Neural cell (in vitro differentiated cells): ENCODE data around the gene SYCN. TPM values are rescaled to one million over a fixed set of nuclear protein-coding genes. Genes with fewer than 3 reads are reported as not detected.

Experiments used
- H2AFZ ChIP-seq: fragments of 200-600, 300-800 bp; sonication (generic), shearing (Covaris generic); 2 replicates; pipeline ENCODE4 v1.6.0; 2014; ENCODE audit warnings: low read depth, mild to moderate bottlenecking, antibody characterized with exemption, low read length, moderate library complexity
- H3F3A ChIP-seq: fragments of 200-600 bp; shearing (Covaris generic); 2 replicates; pipeline ENCODE4 v1.6.1; 2016; ENCODE audit warnings: mild to moderate bottlenecking, moderate library complexity, mixed read lengths, antibody characterized with exemption, low read length; ENCODE audit not compliant: insufficient read depth, poor library complexity, severe bottlenecking
- H3K27ac ChIP-seq: fragments of 200-600, 300-800 bp; sonication (generic), shearing (Covaris generic); 2 replicates; pipeline ENCODE4 v1.5.1; 2014; ENCODE audit warnings: mild to moderate bottlenecking, low read length, moderate library complexity
- H3K27me3 ChIP-seq: fragments of 300-800, 200-600 bp; sonication (generic), shearing (Covaris generic); 2 replicates; pipeline ENCODE4 v1.6.0; 2014; ENCODE audit warnings: mild to moderate bottlenecking, low read depth, low read length, moderate library complexity; ENCODE audit not compliant: insufficient read depth
- H3K36me3 ChIP-seq: fragments of 300-800, 200-600 bp; sonication (generic), shearing (Covaris generic); 2 replicates; pipeline ENCODE4 v1.5.1; 2014; ENCODE audit warnings: mild to moderate bottlenecking, antibody characterized with exemption, low read length, moderate library complexity; ENCODE audit not compliant: insufficient read depth
- H3K4me2 ChIP-seq: fragments of 300-800, 200-600 bp; sonication (generic), shearing (Covaris generic); 2 replicates; pipeline ENCODE4 v1.6.0; 2014; ENCODE audit warnings: mild to moderate bottlenecking, low read length
- H3K4me3 ChIP-seq: fragments of 300-800, 200-600 bp; sonication (generic), shearing (Covaris generic); 2 replicates; pipeline ENCODE4 v1.5.1; 2014; ENCODE audit warnings: mild to moderate bottlenecking, low read length, moderate library complexity
- H3K79me2 ChIP-seq: fragments of 200-600 bp; shearing (Covaris generic); replicated peaks from 2 replicates; pipeline ENCODE4 v1.6.0; 2014; ENCODE audit warnings: mild to moderate bottlenecking, low read length, moderate library complexity; ENCODE audit not compliant: insufficient read depth
- H3K9ac ChIP-seq: fragments of 300-800, 200-600 bp; sonication (generic), shearing (Covaris generic); 2 replicates; pipeline ENCODE4 v1.6.1; 2016; ENCODE audit warnings: mild to moderate bottlenecking, low read length, mixed read lengths
- H3K9me2 ChIP-seq: fragments of 200-600 bp; shearing (Covaris generic); 2 replicates; pipeline ENCODE4 v1.6.1; 2016; ENCODE audit warnings: mild to moderate bottlenecking, low read length, mixed read lengths; ENCODE audit not compliant: insufficient read depth
- H3K9me3 ChIP-seq: fragments of 200-600, 300-800 bp; sonication (generic), shearing (Covaris generic); 2 replicates; pipeline ENCODE4 v1.6.1; 2016; ENCODE audit warnings: mild to moderate bottlenecking, mixed run types, low read length, moderate library complexity, mixed read lengths
- H4K20me1 ChIP-seq: fragments of 200-600 bp; shearing (Covaris generic); 2 replicates; pipeline ENCODE4 v1.6.1; 2016; ENCODE audit warnings: mild to moderate bottlenecking, mixed run types; ENCODE audit not compliant: insufficient read depth
- CTCF ChIP-seq: fragments of 450-650 bp; IDR thresholded peaks from 2 replicates; pipeline ENCODE4 v1.5.1; 2014; ENCODE audit warnings: antibody characterized with exemption, mild to moderate bottlenecking, moderate library complexity; ENCODE audit not compliant: poor library complexity, severe bottlenecking
- EP300 ChIP-seq: fragments of 450-650 bp; conservative IDR thresholded peaks from 2 replicates; pipeline ENCODE4 v1.6.1; 2014; ENCODE audit warnings: antibody characterized with exemption, mild to moderate bottlenecking, moderate library complexity; ENCODE audit not compliant: poor library complexity, severe bottlenecking
- EZH2 ChIP-seq: fragments of 200-600, 300-800 bp; shearing (Covaris generic), sonication (generic); IDR thresholded peaks from 2 replicates; pipeline ENCODE4 v1.6.1; 2014; ENCODE audit warnings: antibody characterized with exemption, low read length, borderline replicate concordance, mild to moderate bottlenecking; ENCODE audit not compliant: insufficient read depth, poor library complexity, severe bottlenecking
- MXI1 ChIP-seq: fragments of 450-650 bp; conservative IDR thresholded peaks from 2 replicates; pipeline ENCODE4 v1.6.1; 2014; ENCODE audit warnings: antibody characterized with exemption, mild to moderate bottlenecking; ENCODE audit not compliant: poor library complexity, severe bottlenecking
- POLR2AphosphoS5 ChIP-seq: IDR thresholded peaks from 2 replicates; pipeline ENCODE4 v1.6.1; 2012
- RAD21 ChIP-seq: fragments of 450-650 bp; conservative IDR thresholded peaks from 2 replicates; pipeline ENCODE4 v1.6.1; 2014; ENCODE audit warnings: antibody characterized with exemption, mild to moderate bottlenecking, moderate library complexity
- SMC3 ChIP-seq: fragments of 450-650 bp; conservative IDR thresholded peaks from 2 replicates; pipeline ENCODE4 v1.6.1; 2014; ENCODE audit warnings: antibody characterized with exemption, mild to moderate bottlenecking, moderate library complexity; ENCODE audit not compliant: poor library complexity
- TAF1 ChIP-seq: IDR thresholded peaks from 2 replicates; pipeline ENCODE4 v1.6.1; 2012; ENCODE audit warnings: low read depth
- polyA plus RNA-seq: library from polyadenylated mRNA; depleted of rRNA; stranded (reverse); fragments of >200 nt; gene quantifications from 2 replicates; pipeline ENCODE4 v1.2.3, GENCODE V29; 2014
- TF ChIP-seq, protein P1 (sequence below): IDR thresholded peaks from 2 replicates; pipeline ENCODE4 v1.6.1; 2012; ENCODE audit warnings: borderline replicate concordance

SYCN gene
- polyA plus RNA-seq, 1 donor from 2014 or later, result not detected

DNA sequence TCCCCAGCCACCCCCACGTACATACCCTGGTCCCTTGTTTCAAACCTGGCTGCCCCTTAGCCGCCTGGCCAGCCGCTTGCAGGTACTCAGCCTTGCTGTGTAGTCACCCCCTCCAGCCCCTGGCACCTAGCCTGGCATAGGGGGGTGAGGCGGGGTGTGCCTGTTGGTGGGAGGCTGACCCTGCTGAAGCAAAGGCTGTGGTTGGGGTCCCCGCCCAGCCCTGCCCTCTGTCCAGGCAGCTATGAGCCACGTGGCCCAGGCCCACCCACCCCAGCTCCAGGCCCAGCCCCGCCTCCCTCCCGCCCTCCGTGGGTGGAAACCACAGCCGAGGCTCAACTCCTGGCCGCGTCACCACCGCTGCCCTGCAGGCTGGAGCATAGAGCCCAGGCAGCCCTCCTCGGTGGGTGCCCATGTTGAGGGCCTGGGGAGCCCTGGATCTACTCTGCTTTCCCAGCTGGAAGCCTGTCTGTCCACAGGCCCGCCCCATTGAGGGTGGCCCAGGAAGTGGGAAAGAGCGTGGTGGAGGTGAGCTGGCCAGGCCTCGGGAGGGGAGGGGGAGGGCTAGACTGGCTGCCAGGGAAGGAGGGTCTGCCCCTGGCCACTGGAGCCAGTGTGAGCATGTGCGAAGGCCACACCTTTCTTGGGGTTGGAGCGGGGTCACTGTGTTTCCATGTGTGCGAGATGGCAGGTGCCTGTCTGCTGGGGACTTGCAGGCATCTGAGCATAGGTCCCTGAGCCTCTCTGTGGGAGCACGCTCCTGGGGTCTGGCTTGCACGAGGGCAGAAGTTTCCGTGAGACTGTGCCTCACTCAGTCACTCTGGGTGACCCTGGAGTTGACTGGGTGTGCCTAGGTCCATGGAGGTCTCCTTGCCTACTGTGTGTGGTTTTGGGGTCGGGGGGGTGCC, 47.5 kb downstream of the SYCN start:
- H3K79me2 ChIP-seq, result no peaks in the 10 kb centered on the region
- H3K9me3 ChIP-seq, result no peaks in the 10 kb centered on the region
- no peak overlapping the region for H3K9ac ChIP-seq
- no peak overlapping the region for H3K4me2 ChIP-seq
- no peaks in the 10 kb centered on the region for H3F3A ChIP-seq
- H3K27me3 ChIP-seq, result no peaks in the 10 kb centered on the region
- no peak overlapping the region for H3K27ac ChIP-seq
- no peak overlapping the region for H2AFZ ChIP-seq
- no peaks in the 10 kb centered on the region for H3K36me3 ChIP-seq
- no peak overlapping the region for H3K4me3 ChIP-seq
- H3K9me2 ChIP-seq, result no peaks in the 10 kb centered on the region
- no peaks in the 10 kb centered on the region for H4K20me1 ChIP-seq
- TF ChIP-seq POLR2AphosphoS5, result no peak
- TF ChIP-seq TAF1, result no peak
- no peak for TF ChIP-seq CTCF
- TF ChIP-seq SMC3, result no peak
- no peak for TF ChIP-seq EZH2
- no peak for TF ChIP-seq EP300
- TF ChIP-seq, protein P1, sequence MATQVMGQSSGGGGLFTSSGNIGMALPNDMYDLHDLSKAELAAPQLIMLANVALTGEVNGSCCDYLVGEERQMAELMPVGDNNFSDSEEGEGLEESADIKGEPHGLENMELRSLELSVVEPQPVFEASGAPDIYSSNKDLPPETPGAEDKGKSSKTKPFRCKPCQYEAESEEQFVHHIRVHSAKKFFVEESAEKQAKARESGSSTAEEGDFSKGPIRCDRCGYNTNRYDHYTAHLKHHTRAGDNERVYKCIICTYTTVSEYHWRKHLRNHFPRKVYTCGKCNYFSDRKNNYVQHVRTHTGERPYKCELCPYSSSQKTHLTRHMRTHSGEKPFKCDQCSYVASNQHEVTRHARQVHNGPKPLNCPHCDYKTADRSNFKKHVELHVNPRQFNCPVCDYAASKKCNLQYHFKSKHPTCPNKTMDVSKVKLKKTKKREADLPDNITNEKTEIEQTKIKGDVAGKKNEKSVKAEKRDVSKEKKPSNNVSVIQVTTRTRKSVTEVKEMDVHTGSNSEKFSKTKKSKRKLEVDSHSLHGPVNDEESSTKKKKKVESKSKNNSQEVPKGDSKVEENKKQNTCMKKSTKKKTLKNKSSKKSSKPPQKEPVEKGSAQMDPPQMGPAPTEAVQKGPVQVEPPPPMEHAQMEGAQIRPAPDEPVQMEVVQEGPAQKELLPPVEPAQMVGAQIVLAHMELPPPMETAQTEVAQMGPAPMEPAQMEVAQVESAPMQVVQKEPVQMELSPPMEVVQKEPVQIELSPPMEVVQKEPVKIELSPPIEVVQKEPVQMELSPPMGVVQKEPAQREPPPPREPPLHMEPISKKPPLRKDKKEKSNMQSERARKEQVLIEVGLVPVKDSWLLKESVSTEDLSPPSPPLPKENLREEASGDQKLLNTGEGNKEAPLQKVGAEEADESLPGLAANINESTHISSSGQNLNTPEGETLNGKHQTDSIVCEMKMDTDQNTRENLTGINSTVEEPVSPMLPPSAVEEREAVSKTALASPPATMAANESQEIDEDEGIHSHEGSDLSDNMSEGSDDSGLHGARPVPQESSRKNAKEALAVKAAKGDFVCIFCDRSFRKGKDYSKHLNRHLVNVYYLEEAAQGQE, result no peak
- TF ChIP-seq MXI1, result no peak
- no peak for TF ChIP-seq RAD21

- Histone ChIP-seq H4K20me1 (no peaks in the 10 kb centered on the region), H2AFZ (no peak overlapping the region), H3K9me3 (no peaks in the 10 kb centered on the region), H3K79me2 (no peaks in the 10 kb centered on the region), H3K4me3 (no peak overlapping the region), H3K4me2 (no peak overlapping the region), H3K27me3 (no peaks in the 10 kb centered on the region), H3K36me3 (no peaks in the 10 kb centered on the region), H3K27ac (no peak overlapping the region), H3K9me2 (no peaks in the 10 kb centered on the region), H3F3A (no peaks in the 10 kb centered on the region), H3K9ac (no peak overlapping the region)
- TF ChIP-seq CTCF (no peak), TAF1 (no peak), EZH2 (no peak), RAD21 (no peak), EP300 (no peak), MXI1 (no peak), SMC3 (no peak), POLR2AphosphoS5 (no peak)
- TF ChIP-seq, protein P1, result no peak
Measured at GRCh38 chr19:39155741-39156140, 48.3 kb downstream of the SYCN start.
